Stimulated activated CD8-positive, alpha-beta memory T cell treated with anti-CD3 and anti-CD28 coated beads, Interleukin-12 subunit alpha, Interleukin-12 subunit beta, amount 100 ng/mL, for 24 hours (primary cell): ENCODE data around the gene LPAR5.
"Not testable (repeated sequence)": the region's sequence is repeated elsewhere in the genome, so short reads cannot be mapped to it uniquely, and the experiment has no call there.

ENCODE experiments used
- DNase-seq: peaks from one replicate; pipeline ENCODE4 v3.0.0-alpha.2; 2020; ENCODE audit errors: extremely low read depth

The LPAR5 gene

GRCh38 chr12:6606331-6607131 lies 29.2 kb downstream of the LPAR5 start:
- DNase-seq = no peak

DNA sequence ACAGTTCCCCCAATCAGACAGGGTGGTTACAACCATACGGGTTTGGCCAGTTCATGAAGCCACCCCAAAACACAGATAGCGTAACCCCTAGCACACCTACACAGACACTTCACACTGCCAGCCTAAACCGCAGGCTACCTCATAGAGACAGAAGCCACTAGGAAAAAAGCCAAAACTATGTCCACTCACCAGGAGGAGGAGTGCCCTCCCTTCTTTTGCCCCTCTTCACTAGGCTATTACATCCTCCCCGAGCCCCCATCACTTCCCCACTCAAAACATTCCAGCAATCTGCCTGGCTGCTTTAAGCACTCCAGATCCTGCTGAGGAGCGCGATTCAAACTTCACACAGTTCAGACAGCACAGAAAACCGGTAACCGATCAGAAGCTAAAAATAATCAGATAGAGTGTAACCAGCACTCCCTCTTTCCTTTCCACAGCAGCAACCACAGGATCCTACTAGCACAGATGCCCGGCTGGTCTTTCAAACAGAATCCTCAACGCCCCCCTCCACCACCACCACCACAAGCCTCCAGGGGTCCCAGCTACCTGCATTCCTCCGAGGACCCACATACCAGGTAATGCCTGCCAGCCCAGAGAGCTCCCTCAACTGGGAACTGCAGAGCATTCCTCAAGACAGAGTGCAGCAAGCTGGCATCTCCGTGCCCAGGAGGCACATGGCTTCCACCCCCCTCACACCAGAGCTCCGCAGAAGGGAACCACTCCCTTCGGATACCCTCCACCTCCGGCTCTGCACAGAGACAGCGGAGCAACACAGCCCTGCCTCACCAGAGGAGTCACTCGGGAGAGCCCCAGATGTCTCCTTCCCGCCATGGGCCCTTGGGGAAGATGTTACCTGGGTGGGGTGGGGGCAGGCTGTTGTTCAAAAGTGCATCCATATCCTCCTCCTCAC lies 30.1 kb downstream of the LPAR5 start:
- no peak for DNase-seq

- no peak for DNase-seq
Observed at GRCh38 chr12:6604259-6605029, 31.3 kb downstream of the LPAR5 start.

DNA sequence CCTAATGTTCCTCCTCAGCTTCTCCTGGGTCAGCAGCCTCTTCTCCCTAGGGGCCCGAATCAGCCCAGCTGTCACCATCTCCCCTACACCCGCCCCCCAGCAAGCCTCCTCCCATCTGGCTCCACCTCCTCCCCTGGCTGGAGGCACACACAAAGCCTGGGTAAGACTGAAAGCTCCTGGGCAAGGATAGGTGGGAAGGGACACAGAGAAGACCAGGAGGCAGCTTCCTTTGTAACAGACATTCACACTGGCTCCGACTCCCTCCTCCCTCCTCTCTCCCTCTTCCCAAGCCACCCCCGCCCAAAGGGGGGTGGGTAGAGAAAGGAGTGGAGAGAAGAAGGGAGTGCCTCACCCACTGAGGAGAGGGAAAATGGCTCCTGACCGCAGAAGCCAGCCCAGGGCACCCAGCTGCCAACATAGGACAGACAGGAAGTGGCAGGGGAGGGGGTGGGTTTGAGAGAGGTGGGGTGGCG lies 32.6 kb downstream of the LPAR5 start:
- no peak for DNase-seq

DNA sequence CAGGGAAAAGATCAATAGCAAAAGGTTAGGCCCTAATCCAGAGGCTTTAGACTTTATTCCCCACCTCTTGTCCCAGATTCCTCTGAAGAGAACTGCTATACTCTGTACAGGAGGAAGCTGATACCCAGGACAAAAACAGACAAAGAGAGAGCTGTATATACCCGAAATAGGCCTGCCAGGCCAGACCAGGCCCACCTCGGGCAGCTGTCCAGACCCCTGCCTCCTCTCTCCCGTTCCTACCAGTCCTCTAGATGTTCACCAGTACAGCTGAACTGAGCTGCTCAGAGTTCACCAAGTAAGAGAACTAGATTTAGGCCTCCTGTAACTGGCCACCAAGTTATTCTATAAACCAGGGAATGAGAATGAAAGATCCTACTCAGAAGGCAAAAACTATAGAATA lies 33.2 kb downstream of the LPAR5 start:
- DNase-seq = no peak

GRCh38 chr12:6595673-6596072 lies 40.1 kb downstream of the LPAR5 start:
- not testable (repeated sequence) for DNase-seq

DNA sequence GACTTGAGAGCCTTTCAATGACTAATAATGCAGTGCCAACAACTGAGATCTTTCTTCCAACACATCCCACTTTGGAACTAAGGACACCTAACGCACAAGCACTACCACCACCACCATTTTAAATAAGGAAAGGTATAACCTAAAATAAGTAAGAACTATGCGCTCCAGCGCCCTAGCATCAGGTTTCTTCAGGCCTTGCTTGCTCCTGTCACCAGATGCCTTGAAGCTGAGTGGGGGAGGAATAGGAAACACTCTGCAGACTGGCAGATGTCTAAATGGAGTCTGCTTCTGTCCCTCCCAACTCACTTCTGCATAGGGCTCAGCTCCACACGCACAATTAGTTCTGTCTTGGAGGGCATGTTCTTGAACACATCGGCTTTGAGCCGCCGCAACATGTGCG lies 43.7 kb downstream of the LPAR5 start:
- no peak for DNase-seq

GRCh38 chr12:6586569-6586968 lies 49.2 kb downstream of the LPAR5 start:
- DNase-seq = not testable (repeated sequence)

DNA sequence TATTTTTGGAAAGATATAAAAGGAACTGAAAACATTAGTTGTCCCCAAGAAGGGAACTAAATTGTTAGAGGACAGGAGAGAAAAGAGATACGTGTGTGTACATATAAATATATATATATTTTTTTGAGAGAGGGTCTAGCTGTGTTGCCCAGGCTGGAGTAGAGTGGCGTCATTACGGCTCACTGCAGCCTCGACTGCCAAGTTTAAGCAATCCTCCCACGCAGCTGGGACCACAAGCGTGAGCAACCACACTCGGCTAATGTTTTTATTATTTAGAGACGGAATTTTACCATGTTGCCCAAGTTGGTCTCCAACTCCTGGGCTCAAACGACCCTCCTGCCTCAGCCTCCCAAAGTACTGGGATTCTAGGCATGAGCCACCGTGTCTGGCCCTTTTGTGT lies 51.5 kb downstream of the LPAR5 start:
- no peak for DNase-seq

GRCh38 chr12:6582959-6583358 lies 52.8 kb downstream of the LPAR5 start:
- DNase-seq = no peak

DNA sequence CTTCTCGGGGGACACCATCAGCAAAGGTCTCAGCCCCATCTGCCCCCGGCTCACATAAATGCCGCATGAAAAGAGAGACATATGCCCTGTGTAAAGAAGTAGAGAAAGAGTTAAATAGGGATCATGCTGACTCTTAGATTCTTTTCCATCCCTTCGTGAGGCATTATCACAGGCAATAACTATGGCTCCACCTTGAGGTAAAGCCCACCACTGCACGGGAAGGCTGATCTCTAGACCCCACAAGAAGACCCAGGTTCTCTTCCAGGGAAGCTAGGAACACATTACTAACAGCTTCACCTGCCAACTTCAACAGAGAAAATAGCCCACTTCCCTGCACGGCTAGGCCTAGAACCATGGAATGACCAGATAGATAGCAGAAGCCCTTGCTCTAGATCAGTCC lies 53.6 kb downstream of the LPAR5 start:
- DNase-seq = no peak

GRCh38 chr12:6575648-6576047 lies 60.1 kb downstream of the LPAR5 start:
- no peak for DNase-seq

DNA sequence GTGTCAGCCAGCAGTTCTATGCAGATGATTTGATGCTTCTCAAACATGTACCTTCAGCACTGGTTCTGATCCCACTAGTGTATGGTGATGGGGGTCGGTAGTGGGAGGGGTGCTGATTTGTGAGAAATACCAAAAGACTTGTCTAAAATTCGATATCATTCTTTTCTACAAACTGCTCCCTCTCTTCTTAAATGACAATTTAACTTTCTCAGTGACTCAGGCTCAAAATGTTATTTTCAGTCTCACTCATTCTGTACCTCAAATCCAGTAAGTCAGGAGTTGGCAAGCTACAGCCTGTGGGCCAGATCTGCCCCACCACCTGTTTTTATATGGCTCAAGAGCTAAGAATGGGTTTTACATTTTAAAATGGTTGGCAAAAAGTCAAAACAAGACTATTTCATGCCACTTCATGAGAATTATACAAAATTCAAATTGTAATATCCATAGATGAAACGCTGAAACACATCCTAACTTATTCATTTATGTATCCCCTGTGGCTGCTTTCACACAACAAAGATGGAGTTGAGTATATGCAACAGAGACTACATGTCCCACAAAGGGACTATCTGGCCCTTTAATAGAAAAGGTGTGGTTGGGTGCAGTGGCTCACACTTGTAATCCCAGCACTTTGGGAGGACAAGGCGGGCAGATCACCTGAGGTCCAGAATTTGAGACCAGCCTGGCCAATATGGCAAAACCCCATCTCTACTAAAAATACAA lies 61.0 kb downstream of the LPAR5 start:
- DNase-seq = no peak

DNA sequence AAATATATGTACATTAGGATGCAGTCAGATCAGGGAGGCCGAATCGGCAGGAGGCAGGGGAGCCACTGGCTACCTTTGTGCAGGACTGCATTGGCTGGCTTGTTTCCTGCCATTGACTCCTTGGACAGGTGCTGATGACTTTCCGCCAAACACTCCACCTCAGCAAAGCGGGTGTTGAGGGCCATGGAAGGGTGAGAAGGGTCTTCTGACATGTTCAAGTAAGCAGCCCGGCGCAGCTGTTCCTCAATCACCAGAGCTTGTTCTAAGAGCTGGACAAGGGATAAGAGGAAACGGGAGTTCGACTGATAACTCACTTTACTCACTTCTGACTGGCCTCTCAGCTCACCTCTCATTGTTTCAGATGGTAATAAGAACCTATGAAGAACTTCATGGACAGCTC lies 62.8 kb downstream of the LPAR5 start:
- no peak for DNase-seq

DNA sequence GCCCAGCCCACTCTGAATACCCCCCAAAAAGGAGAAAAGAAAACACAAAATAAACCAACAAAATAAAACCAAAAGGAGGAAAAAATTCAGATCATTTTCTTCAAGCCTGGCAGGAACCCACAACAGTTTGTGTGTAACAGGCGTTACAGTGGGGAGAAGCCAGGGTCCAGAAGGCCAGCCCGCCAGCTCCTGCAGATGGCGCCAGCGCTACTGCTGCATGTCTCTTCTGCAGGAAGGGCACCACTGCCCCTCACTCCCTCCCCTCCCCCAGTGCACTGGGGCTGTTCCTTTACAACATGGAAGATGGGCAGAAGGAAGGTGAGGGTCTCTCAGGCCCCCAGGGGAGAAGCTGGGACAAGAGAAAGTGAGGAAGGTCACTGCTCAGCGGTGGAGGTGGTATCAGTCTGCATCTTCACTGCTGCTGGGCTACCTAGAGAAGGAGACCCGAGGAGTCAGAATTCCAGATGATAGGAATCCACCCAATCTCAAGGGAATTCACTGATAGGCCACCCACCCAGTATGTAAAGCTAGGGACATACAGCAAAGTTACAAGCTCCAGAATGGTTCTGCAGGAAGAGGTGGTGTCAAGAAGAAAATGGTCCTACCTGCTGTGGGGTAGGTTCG lies 65.4 kb downstream of the LPAR5 start:
- no peak for DNase-seq

DNA sequence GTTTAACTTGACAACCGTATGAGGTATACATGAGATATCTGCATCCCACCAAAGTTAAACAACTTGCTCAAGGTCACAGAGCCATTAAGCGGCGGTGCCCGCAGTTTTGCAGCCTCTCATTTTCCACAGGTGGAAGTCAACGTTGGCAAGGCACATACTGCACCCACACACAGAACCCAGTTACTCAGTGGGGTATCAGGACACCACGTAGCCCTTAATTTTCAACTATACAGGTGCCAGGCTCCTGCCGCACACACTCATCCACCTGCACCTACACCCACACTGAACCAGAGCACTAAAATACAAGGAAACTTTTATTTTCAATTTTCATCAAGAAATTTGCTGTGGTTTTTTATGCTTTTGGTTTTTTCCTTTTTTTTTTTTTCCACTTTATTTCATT lies 66.0 kb downstream of the LPAR5 start:
- no peak for DNase-seq

- no peak for DNase-seq
Observed at GRCh38 chr12:6569312-6569711, 66.4 kb downstream of the LPAR5 start.
